Gastroesophageal sphincter (tissue), 3 donors: ENCODE data around the gene HIVEP3.

Experiments
- POLR2A ChIP-seq, 2 donors: fragments of 450-650 bp; IDR thresholded peaks; one replicate each; pipeline ENCODE4 v1.6.1; 2017; ENCODE audit warnings: antibody characterized with exemption in 2 of 2, mild to moderate bottlenecking in 2 of 2, moderate library complexity in 1 of 2
- POLR2AphosphoS5 ChIP-seq: sonication (generic); formaldehyde crosslinking; IDR thresholded peaks from one replicate; pipeline ENCODE4 v1.6.1; 2017; ENCODE audit warnings: antibody characterized with exemption
- TF ChIP-seq, protein P1 (sequence below), 4 experiments: fragments of 200-600 bp in 2 of 4; fragments of 450-650 bp in 2 of 4; sonication (generic) in 1 of 4; IDR thresholded peaks; one replicate each; pipeline ENCODE4 v1.5.1; 2017 to 2019; ENCODE audit warnings: antibody characterized with exemption in 4 of 4, mild to moderate bottlenecking in 2 of 4, moderate library complexity in 2 of 4

GRCh38 chr1:41707793-41708192, 210.9 kb downstream of the HIVEP3 start:
- TF ChIP-seq, protein P1, sequence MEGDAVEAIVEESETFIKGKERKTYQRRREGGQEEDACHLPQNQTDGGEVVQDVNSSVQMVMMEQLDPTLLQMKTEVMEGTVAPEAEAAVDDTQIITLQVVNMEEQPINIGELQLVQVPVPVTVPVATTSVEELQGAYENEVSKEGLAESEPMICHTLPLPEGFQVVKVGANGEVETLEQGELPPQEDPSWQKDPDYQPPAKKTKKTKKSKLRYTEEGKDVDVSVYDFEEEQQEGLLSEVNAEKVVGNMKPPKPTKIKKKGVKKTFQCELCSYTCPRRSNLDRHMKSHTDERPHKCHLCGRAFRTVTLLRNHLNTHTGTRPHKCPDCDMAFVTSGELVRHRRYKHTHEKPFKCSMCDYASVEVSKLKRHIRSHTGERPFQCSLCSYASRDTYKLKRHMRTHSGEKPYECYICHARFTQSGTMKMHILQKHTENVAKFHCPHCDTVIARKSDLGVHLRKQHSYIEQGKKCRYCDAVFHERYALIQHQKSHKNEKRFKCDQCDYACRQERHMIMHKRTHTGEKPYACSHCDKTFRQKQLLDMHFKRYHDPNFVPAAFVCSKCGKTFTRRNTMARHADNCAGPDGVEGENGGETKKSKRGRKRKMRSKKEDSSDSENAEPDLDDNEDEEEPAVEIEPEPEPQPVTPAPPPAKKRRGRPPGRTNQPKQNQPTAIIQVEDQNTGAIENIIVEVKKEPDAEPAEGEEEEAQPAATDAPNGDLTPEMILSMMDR (IDR thresholded peaks at IDR 0.05) = no peak
- TF ChIP-seq POLR2AphosphoS5 (no peak), POLR2A (IDR thresholded peaks at IDR 0.05) (no peak)
